Progenitor cell of endocrine pancreas (in vitro differentiated cells): Measurements from ENCODE around the gene VCP. TPM values are rescaled to one million over a fixed set of nuclear protein-coding genes. Genes with fewer than 3 reads are reported as not detected.
A peak's percentile ranks its signal among the peaks of the same experiment; 100 is the strongest.

Source experiments
- DNase-seq: peaks from one replicate; pipeline ENCODE4 v3.0.0; 2021; ENCODE audit warnings: low spot score; ENCODE audit not compliant: unreplicated experiment
- H3K27ac Mint-ChIP-seq: 2 replicates; pipeline ENCODE4 v1.8.0; 2021; ENCODE audit warnings: mild to moderate bottlenecking, moderate library complexity, mixed read lengths
- H3K27me3 Mint-ChIP-seq: 2 replicates; pipeline ENCODE4 v1.8.0; 2021; ENCODE audit warnings: mixed read lengths
- H3K36me3 Mint-ChIP-seq: 2 replicates; pipeline ENCODE4 v1.8.0; 2022; ENCODE audit warnings: mixed read lengths; ENCODE audit not compliant: insufficient read depth
- H3K4me1 Mint-ChIP-seq: 2 replicates; pipeline ENCODE4 v1.8.0; 2021; ENCODE audit warnings: low read depth, mixed read lengths
- H3K4me3 Mint-ChIP-seq: 2 replicates; pipeline ENCODE4 v1.8.0; 2021; ENCODE audit warnings: low read depth, mild to moderate bottlenecking, moderate library complexity, mixed read lengths
- H3K9me3 Mint-ChIP-seq: 2 replicates; pipeline ENCODE4 v1.8.0; 2021; ENCODE audit warnings: low read depth, mixed read lengths
- long read RNA-seq: library from polyadenylated mRNA; unstranded; transcript quantifications from one replicate; pipeline ENCODE4 v2.0.0, GENCODE V29; 2020
- total RNA-seq: library from RNA; stranded (reverse); gene quantifications from 2 replicates; pipeline ENCODE4 v1.2.1, GENCODE V29; 2021
- TF ChIP-seq, protein P1 (sequence below): fragments of 200-600 bp; sonication (generic); IDR thresholded peaks from one replicate; pipeline ENCODE4 v1.5.0; 2021; ENCODE audit warnings: antibody characterized with exemption, mild to moderate bottlenecking; ENCODE audit not compliant: unreplicated experiment

VCP gene
- total RNA-seq = 320 and 326 TPM in 2 replicates
- long read RNA-seq, full-length matches to known transcripts = 5,488 of 6,030 reads
- long read RNA-seq, partial matches to known transcripts = 261 of 6,030 reads
- long read RNA-seq, other reads (novel, unspliced or antisense) = 281 of 6,030 reads

DNA sequence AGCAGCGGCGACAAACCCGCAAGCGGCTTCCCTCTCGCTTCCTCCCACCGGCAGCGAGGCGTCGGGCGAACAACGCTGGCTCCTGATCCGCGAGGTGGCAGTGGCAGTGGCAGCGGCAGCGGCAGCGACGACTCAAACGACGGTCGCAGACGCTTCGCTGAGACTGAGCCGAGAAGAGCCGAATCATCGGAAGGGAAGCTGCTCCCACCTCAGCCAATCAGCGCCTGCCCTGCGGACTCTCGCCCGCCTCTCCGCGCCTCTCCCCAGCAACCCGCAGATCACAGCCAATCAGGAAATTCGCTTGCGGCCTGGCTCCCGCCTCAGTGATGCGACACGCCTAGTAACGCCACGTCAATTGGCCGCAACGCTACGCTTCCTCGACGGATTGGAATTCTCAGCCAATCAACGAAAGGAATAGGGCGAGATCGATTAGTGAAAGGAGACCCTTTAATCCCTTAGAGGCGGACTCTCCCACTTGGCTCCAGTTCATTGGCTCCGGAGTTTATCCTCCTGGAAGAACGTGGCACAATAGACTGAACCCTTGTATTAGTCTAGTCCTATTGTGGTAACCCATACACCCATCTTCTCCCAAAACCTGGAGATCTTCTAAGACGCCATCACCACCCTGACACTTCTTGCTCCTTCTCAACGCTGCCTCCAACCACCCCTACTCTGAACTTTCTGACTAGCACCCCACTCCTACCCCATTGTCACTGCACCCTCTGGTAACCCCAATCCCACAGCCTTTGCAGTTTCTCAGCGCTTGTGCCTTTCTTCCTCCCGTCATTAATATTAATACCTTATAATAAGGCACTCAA is at the start of gene VCP:
Gene VCP (minus strand): TSS at position 165 of the 818 bp plus-strand sequence. CDS start 272 bp downstream, outside the sequence.
- peaks cover 30% of the 10 kb centered on the region for H3K4me1 Mint-ChIP-seq
- no peaks in the 10 kb centered on the region for H3K27me3 Mint-ChIP-seq
- peak; percentile 97 for DNase-seq
- H3K4me3 Mint-ChIP-seq = peak within 1 kb of the TSS; percentile 93
- peaks cover 20% of the 10 kb centered on the region for H3K36me3 Mint-ChIP-seq
- H3K27ac Mint-ChIP-seq = peak within 1 kb of the TSS; percentile 99
- H3K9me3 Mint-ChIP-seq = no peaks in the 10 kb centered on the region
- TF ChIP-seq, protein P1, sequence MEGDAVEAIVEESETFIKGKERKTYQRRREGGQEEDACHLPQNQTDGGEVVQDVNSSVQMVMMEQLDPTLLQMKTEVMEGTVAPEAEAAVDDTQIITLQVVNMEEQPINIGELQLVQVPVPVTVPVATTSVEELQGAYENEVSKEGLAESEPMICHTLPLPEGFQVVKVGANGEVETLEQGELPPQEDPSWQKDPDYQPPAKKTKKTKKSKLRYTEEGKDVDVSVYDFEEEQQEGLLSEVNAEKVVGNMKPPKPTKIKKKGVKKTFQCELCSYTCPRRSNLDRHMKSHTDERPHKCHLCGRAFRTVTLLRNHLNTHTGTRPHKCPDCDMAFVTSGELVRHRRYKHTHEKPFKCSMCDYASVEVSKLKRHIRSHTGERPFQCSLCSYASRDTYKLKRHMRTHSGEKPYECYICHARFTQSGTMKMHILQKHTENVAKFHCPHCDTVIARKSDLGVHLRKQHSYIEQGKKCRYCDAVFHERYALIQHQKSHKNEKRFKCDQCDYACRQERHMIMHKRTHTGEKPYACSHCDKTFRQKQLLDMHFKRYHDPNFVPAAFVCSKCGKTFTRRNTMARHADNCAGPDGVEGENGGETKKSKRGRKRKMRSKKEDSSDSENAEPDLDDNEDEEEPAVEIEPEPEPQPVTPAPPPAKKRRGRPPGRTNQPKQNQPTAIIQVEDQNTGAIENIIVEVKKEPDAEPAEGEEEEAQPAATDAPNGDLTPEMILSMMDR = no peak

DNA sequence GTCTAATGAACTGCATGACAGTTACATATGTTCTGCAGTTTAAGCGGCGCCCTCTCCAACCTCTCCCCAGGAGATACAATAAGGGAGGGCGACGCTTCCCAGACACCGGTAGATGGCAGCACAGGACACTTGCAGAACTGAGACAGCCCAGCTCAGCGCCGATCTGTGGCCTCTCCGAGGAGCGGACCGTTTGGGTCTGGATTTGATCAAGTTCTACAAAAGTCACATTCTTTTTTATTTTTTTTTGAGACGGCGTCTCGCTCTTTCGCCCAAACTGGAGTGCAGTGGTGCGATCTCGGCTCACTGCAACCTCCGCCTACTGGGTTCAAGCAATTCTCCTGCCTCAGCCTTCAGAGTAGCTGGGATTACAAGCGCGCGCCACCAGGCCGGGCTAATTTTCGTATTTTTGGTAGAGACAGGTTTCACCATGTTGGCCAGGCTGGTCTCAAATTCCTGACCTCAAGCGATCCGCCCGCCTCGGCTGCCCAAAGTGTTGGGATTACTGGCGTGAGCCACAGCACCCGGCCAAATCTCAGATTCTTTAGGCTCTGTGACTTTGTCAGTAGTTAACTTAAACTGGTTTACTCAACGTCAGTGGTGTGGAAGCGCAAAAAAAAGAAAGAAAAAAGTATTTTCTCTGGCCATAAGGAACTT is 44.6 kb upstream of the VCP start:
- H3K4me3 Mint-ChIP-seq = peak overlapping the region; percentile 89
- H3K27ac Mint-ChIP-seq = peak overlapping the region; percentile 96
- DNase-seq = peak; percentile 78
- no peaks in the 10 kb centered on the region for H3K27me3 Mint-ChIP-seq
- H3K9me3 Mint-ChIP-seq = no peaks in the 10 kb centered on the region
- TF ChIP-seq, protein P1 = peak; percentile 93
- H3K36me3 Mint-ChIP-seq = no peaks in the 10 kb centered on the region
- H3K4me1 Mint-ChIP-seq = peaks cover 31% of the 10 kb centered on the region

DNA sequence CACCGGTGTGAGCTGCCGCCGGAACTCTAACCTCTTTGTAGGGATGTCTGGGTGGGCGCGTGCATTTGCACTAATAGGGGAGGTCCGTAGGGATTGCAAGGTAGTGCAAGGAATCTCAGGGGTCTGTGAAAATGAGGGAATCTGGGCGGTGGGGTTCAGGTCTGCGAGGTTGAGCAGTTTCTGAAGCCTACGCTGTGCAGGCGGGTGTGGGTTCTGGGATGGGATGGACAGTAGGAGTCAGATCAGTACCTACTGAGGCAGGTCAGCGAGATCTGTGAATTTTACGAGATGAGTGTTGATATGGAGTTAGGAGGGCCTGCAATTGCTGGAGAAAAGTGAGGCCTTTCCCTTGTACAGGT is 44.1 kb upstream of the VCP start:
- peak overlapping the region; percentile 96 for H3K27ac Mint-ChIP-seq
- TF ChIP-seq, protein P1 = no peak
- H3K4me1 Mint-ChIP-seq = peaks cover 35% of the 10 kb centered on the region
- no peaks in the 10 kb centered on the region for H3K36me3 Mint-ChIP-seq
- H3K9me3 Mint-ChIP-seq = no peaks in the 10 kb centered on the region
- no peak for DNase-seq
- H3K4me3 Mint-ChIP-seq = peak overlapping the region; percentile 89
- H3K27me3 Mint-ChIP-seq = no peaks in the 10 kb centered on the region

DNA sequence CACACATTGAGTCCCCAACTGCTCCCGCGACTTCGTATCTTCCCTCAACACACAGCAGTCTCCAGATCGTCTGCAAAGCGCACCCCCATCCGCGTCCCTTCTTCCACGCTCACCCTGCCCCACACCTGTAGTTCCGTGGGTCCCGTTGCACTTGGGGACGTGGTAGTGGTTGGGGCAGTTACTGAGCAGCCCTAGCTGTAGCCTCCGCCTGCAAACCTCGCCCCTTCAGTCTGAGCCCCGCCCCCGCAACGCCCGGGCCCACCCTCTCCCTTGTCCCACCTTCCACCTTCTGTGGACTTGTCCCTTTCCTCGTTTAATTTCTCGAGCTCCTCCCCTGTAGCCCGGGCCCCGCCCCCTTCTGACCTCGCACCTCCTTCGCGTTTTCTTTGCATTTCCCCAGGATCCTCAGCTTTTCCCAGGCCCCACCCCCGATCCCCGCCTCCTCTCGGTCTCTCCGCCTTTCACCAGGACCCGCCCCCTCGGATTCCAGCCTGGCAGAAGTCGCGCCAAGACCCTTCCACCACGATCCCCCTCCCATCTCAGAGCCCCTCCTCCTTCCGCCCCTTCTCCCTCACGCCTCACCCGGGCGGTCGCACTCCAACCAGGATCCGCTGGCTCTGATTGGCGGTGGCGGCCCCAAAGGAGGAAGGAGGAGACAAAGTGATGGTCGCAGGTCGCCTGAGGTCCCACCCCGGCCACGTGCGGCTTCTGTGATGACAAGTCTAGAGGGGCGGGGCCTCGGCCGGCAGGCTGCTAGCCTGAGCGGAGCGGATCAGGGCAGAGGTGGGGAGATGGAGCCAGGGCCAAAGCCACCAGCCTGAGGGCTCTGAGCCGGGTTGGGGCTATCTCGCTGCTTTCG is 43.5 kb upstream of the VCP start, which contains the start of gene ATOSB:
Gene ATOSB (minus strand): TSS at position 183 of the 859 bp plus-strand sequence. CDS start 7,588 bp downstream, outside the sequence.
- peaks cover 36% of the 10 kb centered on the region for H3K4me1 Mint-ChIP-seq
- peak within 1 kb of the TSS; percentile 96 for H3K27ac Mint-ChIP-seq
- H3K36me3 Mint-ChIP-seq = no peaks in the 10 kb centered on the region
- H3K9me3 Mint-ChIP-seq = no peaks in the 10 kb centered on the region
- DNase-seq = peak; percentile 97
- H3K27me3 Mint-ChIP-seq = no peaks in the 10 kb centered on the region
- peak within 1 kb of the TSS; percentile 89 for H3K4me3 Mint-ChIP-seq
- TF ChIP-seq, protein P1 = no peak
